Stimulated activated CD4-positive, alpha-beta T cell treated with anti-CD3 and anti-CD28 coated beads, Interleukin-2, amount 100 ng/mL, for 24 hours (primary cell): ENCODE data around the gene CNTNAP2.
"Not testable (repeated sequence)": the region's sequence is repeated elsewhere in the genome, so short reads cannot be mapped to it uniquely, and the experiment has no call there.

ENCODE experiments used
- DNase-seq, 2 donors: peaks; one replicate each; pipeline ENCODE4 v3.0.0-alpha.2; 2020

CNTNAP2 gene

GRCh38 chr7:148299350-148300276 lies 2183.0 kb downstream of the CNTNAP2 start:
- no peak for DNase-seq

- DNase-seq, result not testable (repeated sequence)
Observed at GRCh38 chr7:148302436-148302835, 2185.8 kb downstream of the CNTNAP2 start.

- no peak for DNase-seq
Observed at GRCh38 chr7:148303295-148304082, 2186.9 kb downstream of the CNTNAP2 start.

GRCh38 chr7:148304083-148304335 lies 2187.4 kb downstream of the CNTNAP2 start:
- no peak for DNase-seq

GRCh38 chr7:148304456-148304855 lies 2187.9 kb downstream of the CNTNAP2 start:
- DNase-seq, result no peak

GRCh38 chr7:148306759-148307158 lies 2190.2 kb downstream of the CNTNAP2 start:
- no peak for DNase-seq

GRCh38 chr7:148318102-148318811 lies 2201.7 kb downstream of the CNTNAP2 start:
- DNase-seq, result no peak

- no peak for DNase-seq
Observed at GRCh38 chr7:148318838-148319237, 2202.2 kb downstream of the CNTNAP2 start.

GRCh38 chr7:148319316-148319808 lies 2202.8 kb downstream of the CNTNAP2 start:
- no peak for DNase-seq

GRCh38 chr7:148325208-148325607 lies 2208.6 kb downstream of the CNTNAP2 start:
- DNase-seq, result no peak

- DNase-seq, result no peak
Observed at GRCh38 chr7:148327379-148327778, 2210.8 kb downstream of the CNTNAP2 start.

GRCh38 chr7:148328906-148329305 lies 2212.3 kb downstream of the CNTNAP2 start:
- DNase-seq, result no peak

GRCh38 chr7:148330124-148330818 lies 2213.7 kb downstream of the CNTNAP2 start:
- no peak for DNase-seq

- DNase-seq, result no peak
Observed at GRCh38 chr7:148330822-148331221, 2214.2 kb downstream of the CNTNAP2 start.

GRCh38 chr7:148331456-148331855 lies 2214.9 kb downstream of the CNTNAP2 start:
- not testable (repeated sequence) for DNase-seq

- no peak for DNase-seq
Observed at GRCh38 chr7:148332191-148333186, 2215.9 kb downstream of the CNTNAP2 start.

GRCh38 chr7:148334441-148334956 lies 2217.9 kb downstream of the CNTNAP2 start:
- no peak for DNase-seq

- DNase-seq, result no peak
Observed at GRCh38 chr7:148334959-148335577, 2218.5 kb downstream of the CNTNAP2 start.

GRCh38 chr7:148335790-148336189 lies 2219.2 kb downstream of the CNTNAP2 start:
- no peak for DNase-seq

GRCh38 chr7:148336411-148336810 lies 2219.8 kb downstream of the CNTNAP2 start:
- no peak for DNase-seq
